ENCODE results near the gene TEX9. TPM values are rescaled to one million over a fixed set of nuclear protein-coding genes. Genes with fewer than 3 reads are reported as not detected.

The TEX9 gene
- total RNA-seq, 1 experiment from 2014 or later, result 8.4 TPM

- Mint-ChIP-seq H3K4me3 (no peak overlapping the region), H3K36me3 (ENCODE audit: insufficient read depth in 1 of 3, low read depth in 3 of 3) (peaks cover 0 to 6% (median 1%) of the 10 kb centered on the region in 3 experiments; a peak in 2 of 7 replicates), H3K4me1 (no peaks in the 10 kb centered on the region), H3K27ac (0 out of 7 replicates have a peak overlapping the region, but pooled peaks of 1 of the 3 experiments have one; percentile 17), H3K9me3 (no peaks in the 10 kb centered on the region), H3K27me3 (ENCODE audit: low read depth) (no peaks in the 10 kb centered on the region)
- no peaks in the 10 kb centered on the region for H3K79me2 ChIP-seq (ENCODE audit: insufficient read depth, low read length)
- H3K18ac ChIP-seq (ENCODE audit: insufficient read length, low read depth, low read length), result no peak overlapping the region
- no peak overlapping the region for H2BK5ac ChIP-seq (ENCODE audit: insufficient read length, low read length)
- H3K14ac ChIP-seq (ENCODE audit: insufficient read depth, low read length), result no peak overlapping the region
- H4K5ac ChIP-seq (ENCODE audit: insufficient read length, low read depth, low read length), result no peak overlapping the region
- no peak overlapping the region for H3K4ac ChIP-seq (ENCODE audit: low read depth, low read length)
- no peak overlapping the region for H3K56ac ChIP-seq (ENCODE audit: insufficient read length, low read depth, low read length)
- H3K9me3 ChIP-seq (ENCODE audit: control insufficient read depth, low read depth, low read length), result no peaks in the 10 kb centered on the region
- H2AFZ ChIP-seq (ENCODE audit: low read length), result no peak overlapping the region
- no peak overlapping the region for H4K91ac ChIP-seq (ENCODE audit: insufficient read length, low read depth, low read length)
- TF ChIP-seq CTCF (conservative IDR thresholded peaks at IDR 0.05), result no peak
- H3T11ph ChIP-seq (ENCODE audit: low read length), result no peak overlapping the region
- WGBS (ENCODE audit: extremely low coverage, insufficient read length, low lambda C conversion rate), result no CpG with 5 or more reads among the region's 1 CpG
- H2BK15ac ChIP-seq (ENCODE audit: low read depth, low read length), result no peak overlapping the region
- no peak overlapping the region for H2BK12ac ChIP-seq (ENCODE audit: insufficient read length, low read depth, low read length)
- no peak overlapping the region for H2BK20ac ChIP-seq (ENCODE audit: low read depth, low read length, poor library complexity, severe bottlenecking)
- H3K23me2 ChIP-seq (ENCODE audit: insufficient read length, low read depth, low read length, poor library complexity, severe bottlenecking), result no peaks in the 10 kb centered on the region
- DNase-seq, result no peak
- H4K8ac ChIP-seq (replicated peaks; ENCODE audit: insufficient read length, low read depth, low read length), result no peak overlapping the region
- no peaks in the 10 kb centered on the region for H3K79me1 ChIP-seq (ENCODE audit: insufficient read depth, low read depth, low read length, poor library complexity, severe bottlenecking)
- H2AK5ac ChIP-seq (ENCODE audit: insufficient read length, low read length), result no peak overlapping the region
- no peaks in the 10 kb centered on the region for H4K20me1 ChIP-seq (ENCODE audit: control insufficient read depth, insufficient read depth, insufficient read length)
- H3K4me2 ChIP-seq (ENCODE audit: insufficient read depth, insufficient read length, low read length), result no peak overlapping the region
- no peaks in the 10 kb centered on the region for H3K27me3 ChIP-seq (ENCODE audit: insufficient read depth, low read length)
- no peak overlapping the region for H2BK120ac ChIP-seq (ENCODE audit: low read depth, low read length, poor library complexity, severe bottlenecking)
- H3K23ac ChIP-seq (ENCODE audit: insufficient read length, low read depth, low read length), result no peak overlapping the region
- no peak overlapping the region for H3K9ac ChIP-seq (ENCODE audit: extremely low read depth, insufficient read length, low read length)
- H3K4me1 ChIP-seq (ENCODE audit: insufficient read depth, low read length), result no peaks in the 10 kb centered on the region
- no peak overlapping the region for H3K27ac ChIP-seq (ENCODE audit: insufficient read length, low read depth, low read length)
These were observed 89.6 kb downstream of the TEX9 start for GRCh38 chr15:56454836-56455235.
